Rectal smooth muscle tissue (tissue), 1 donor: ENCODE data around the gene APOBEC3G.
"Not testable (repeated sequence)": the region's sequence is repeated elsewhere in the genome, so short reads cannot be mapped to it uniquely, and the experiment has no call there.

Experiments
- H3K27ac ChIP-seq: one replicate; pipeline ENCODE4 v1.7.0; 2013; ENCODE audit warnings: low read depth, low read length, inconsistent platforms
- H3K27me3 ChIP-seq: one replicate; pipeline ENCODE4 v1.7.0; 2013; ENCODE audit warnings: low read length; ENCODE audit not compliant: control insufficient read depth, insufficient read depth
- H3K36me3 ChIP-seq: one replicate; pipeline ENCODE4 v1.7.0; 2013; ENCODE audit warnings: low read length; ENCODE audit not compliant: control insufficient read depth, insufficient read depth
- H3K4me1 ChIP-seq: one replicate; pipeline ENCODE4 v1.7.0; 2013; ENCODE audit warnings: low read length; ENCODE audit not compliant: control insufficient read depth, insufficient read depth
- H3K4me3 ChIP-seq: one replicate; pipeline ENCODE4 v1.7.0; 2013; ENCODE audit warnings: low read length
- H3K9ac ChIP-seq: one replicate; pipeline ENCODE4 v1.7.0; 2013; ENCODE audit warnings: low read length

APOBEC3G gene

DNA sequence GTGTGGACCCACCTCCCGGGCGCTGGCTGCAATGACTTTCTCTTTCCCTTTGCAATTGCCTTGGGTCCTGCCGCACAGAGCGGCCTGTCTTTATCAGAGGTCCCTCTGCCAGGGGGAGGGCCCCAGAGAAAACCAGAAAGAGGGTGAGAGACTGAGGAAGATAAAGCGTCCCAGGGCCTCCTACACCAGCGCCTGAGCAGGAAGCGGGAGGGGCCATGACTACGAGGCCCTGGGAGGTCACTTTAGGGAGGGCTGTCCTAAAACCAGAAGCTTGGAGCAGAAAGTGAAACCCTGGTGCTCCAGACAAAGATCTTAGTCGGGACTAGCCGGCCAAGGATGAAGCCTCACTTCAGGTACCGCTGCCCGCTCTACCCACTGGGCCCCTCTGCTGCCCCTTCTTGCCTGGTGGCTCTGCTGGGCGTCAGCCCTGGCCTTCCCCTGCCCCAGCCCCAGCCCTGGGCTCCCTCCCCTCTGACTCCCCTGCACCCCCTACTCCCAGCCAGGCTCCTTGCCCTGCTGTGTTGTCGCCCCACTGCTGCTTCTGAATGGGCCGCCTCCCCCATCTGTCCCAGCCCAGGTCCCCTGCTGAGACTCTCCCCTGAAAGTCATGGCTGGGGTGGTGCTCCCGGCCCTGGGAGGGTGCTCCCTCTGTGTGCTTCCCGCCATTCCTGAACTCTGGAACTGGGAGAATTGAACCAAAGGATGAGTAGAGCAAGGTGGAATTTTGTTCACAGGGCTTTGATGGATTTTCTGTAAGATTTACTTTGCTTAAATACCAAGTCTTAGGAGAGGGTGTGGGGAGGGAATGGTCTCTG is at the start of gene APOBEC3G:
TSS of gene APOBEC3G (plus strand) at position 250 of the 815 bp plus-strand sequence. CDS start at position 337, 87 bp downstream.
- H3K27me3 ChIP-seq, H3K36me3 ChIP-seq, H3K9ac ChIP-seq, H3K4me1 ChIP-seq: not testable (repeated sequence)
- peak within 1 kb of the TSS; percentile 54 for H3K4me3 ChIP-seq
- H3K27ac ChIP-seq, result peak within 1 kb of the TSS; percentile 38

DNA sequence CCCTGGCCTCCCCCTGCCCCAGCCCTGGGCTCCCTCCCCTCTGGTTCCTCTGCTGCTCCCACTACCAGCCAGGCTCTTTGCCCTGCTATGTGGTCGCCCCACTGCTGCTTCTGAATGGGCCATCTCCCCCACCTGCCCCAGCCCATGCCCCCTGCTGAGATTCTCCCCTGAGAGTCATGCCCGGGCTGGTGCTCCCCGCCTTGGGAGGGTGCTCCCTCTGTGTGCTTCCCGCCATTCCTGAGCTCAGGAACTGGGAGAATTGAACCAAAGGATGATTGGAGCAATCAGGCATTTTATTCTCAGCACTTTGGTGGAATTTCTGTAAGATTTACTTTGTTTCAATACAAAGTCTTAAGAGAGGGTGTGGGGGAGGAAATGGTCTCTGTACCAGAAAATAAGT is 49.4 kb upstream of the APOBEC3G start:
- Histone ChIP-seq H3K36me3 (peaks cover 4% of the 10 kb centered on the region), H3K27me3 (no peaks in the 10 kb centered on the region), H3K27ac (no peak overlapping the region), H3K4me1 (no peaks in the 10 kb centered on the region), H3K4me3 (no peak overlapping the region), H3K9ac (no peak overlapping the region)

DNA sequence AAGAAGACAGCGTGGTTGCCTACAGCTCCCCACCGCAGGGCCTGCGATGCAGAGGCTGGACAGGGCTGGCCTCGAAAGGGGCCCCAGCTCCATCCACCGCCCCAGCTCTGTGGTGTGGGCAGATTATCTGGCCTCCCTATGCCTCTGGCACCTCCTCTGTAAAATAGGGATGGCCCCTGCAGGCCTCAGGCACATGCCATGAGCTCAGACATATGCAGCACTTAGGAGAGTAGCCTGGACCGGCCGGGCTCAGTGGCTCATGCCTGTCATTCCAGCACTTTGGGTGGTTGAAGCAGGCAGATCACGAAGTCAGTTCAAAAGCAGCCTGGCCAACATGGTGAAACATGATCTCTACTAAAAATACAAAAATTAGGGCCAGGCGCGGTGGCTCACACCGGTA is 48.8 kb upstream of the APOBEC3G start:
- Histone ChIP-seq H3K27me3 (no peaks in the 10 kb centered on the region), H3K9ac (no peak overlapping the region), H3K27ac (no peak overlapping the region), H3K4me3 (no peak overlapping the region), H3K36me3 (peaks cover 4% of the 10 kb centered on the region), H3K4me1 (no peaks in the 10 kb centered on the region)

DNA sequence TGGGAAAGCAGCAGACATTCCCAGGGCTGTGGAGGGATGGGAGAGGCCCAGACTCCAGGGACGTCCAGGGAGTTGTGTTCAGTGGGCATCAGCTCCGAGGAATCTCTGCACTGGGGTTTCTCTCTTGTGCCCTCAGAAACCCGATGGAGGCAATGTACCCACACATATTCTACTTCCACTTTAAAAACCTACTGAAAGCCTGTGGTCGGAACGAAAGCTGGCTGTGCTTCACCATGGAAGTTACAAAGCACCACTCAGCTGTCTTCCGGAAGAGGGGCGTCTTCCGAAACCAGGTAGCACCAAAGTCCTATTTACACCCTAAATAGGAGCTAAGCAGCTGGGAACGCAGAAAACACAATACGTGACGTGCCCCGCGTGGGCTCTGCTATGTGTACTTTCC is 47.8 kb upstream of the APOBEC3G start:
- Histone ChIP-seq H3K27me3 (no peaks in the 10 kb centered on the region), H3K27ac (no peak overlapping the region), H3K36me3 (no peaks in the 10 kb centered on the region), H3K9ac (no peak overlapping the region), H3K4me3 (no peak overlapping the region), H3K4me1 (no peaks in the 10 kb centered on the region)

DNA sequence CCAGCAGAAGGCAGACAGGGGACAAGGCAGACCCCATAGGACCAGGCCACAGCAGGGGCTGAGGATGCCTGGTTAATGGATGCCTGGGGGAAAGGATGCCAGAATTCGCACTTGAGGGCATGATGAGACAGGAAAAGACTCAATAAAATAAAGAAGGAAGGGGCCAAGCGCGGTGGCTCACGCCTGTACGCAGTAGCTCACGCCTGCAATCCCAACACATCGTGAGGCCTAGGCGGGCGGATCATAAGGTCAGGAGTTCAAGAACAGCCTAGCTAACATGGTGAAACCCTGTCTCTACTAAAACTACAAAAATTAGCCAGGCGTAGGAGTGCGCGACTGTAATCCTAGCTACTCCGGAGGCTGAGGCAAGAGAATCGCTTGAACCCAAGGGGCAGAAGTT is 46.4 kb upstream of the APOBEC3G start:
- H3K36me3 ChIP-seq, result no peaks in the 10 kb centered on the region
- no peak overlapping the region for H3K27ac ChIP-seq
- H3K9ac ChIP-seq, result no peak overlapping the region
- no peaks in the 10 kb centered on the region for H3K27me3 ChIP-seq
- H3K4me3 ChIP-seq, result no peak overlapping the region
- H3K4me1 ChIP-seq, result no peaks in the 10 kb centered on the region

DNA sequence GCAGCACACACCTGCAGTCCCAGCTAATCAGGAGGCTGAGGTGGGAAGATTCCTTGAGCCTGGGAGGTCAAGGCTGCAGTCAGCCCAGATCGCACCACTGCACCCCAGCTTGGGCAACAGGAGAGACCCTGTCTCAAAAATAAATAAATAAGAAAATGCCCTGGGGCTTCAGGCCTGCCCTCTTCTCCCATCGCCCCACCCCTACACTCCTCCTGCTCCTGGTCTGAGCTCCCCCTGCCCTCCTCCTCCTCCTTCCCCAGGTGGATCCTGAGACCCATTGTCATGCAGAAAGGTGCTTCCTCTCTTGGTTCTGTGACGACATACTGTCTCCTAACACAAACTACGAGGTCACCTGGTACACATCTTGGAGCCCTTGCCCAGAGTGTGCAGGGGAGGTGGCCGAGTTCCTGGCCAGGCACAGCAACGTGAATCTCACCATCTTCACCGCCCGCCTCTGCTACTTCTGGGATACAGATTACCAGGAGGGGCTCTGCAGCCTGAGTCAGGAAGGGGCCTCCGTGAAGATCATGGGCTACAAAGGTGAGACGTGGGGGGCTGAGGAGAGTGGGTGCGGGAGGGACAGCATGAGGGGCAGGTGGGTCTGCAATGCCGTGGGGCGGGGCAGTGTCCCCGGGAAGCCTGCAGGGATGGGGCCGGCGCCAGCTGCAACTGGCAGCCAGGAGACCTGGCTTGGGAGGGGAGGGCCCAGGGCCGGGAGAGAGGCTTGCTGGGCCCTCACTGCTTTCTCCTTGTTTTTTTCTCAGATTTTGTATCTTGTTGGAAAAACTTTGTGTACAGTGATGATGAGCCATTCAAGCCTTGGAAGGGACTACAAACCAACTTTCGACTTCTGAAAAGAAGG is 45.4 kb upstream of the APOBEC3G start:
- not testable (repeated sequence) for H3K9ac ChIP-seq, H3K4me1 ChIP-seq, H3K27ac ChIP-seq, H3K4me3 ChIP-seq, H3K27me3 ChIP-seq, H3K36me3 ChIP-seq

DNA sequence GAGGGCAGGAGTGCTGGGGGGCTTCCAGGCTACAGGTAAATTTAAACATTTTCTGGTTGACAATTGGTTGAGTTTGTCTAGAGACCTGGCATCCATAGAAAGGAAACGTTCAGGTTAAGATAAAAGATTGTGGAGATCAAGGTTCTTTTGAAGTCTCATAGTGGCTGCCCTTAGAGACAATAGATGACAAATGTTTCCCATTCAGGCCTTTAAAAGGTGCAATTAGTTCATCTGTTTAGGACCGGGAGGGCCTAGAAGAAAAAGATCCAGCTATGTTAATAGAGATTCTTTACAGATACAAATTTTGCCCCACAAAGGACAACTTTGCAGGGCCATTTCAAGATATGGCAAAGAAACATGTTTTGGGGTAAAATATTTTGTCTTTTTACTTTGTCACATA is 40.0 kb upstream of the APOBEC3G start:
- not testable (repeated sequence) for H3K4me3 ChIP-seq, H3K36me3 ChIP-seq, H3K27me3 ChIP-seq

DNA sequence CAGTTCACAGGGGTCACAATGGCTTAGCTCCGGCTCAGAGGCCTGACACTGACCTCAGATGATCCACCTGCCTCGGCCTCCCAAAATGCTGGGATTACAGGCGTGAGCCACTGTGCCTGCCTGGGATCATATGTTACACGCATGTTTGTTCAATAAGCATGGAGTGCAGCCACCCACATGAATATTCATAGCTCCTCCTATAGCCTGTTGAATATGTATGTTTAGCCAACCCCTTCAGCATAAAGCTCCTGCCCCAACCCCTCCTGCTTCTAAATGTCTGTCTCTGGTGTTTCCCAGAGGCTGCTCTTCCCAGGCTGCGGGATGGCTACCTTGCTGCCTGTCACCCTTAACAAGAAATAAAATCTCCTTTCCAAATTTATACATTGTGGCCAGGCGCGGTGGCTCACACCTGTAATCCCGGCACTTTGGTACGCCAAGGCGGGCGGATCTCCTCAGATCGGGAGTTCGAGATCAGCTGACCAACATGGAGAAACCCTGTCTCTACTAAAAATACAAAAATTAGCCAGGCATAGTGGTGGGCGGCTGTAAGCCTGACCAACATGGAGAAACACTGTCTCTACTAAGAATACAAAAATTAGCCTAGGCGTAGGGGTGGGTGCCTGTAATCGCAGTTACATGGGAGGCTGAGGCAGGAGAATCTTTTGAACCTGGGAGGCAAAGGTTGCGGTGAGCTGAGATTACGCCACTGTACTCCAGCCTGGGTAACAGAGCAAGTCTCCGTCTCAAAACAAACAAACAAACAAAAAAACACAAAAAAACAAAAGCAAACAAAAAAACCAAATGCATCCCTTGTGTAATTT is 37.6 kb upstream of the APOBEC3G start:
- Histone ChIP-seq H3K9ac (no peak overlapping the region), H3K27me3 (no peaks in the 10 kb centered on the region), H3K27ac (no peak overlapping the region), H3K4me3 (no peak overlapping the region), H3K36me3 (no peaks in the 10 kb centered on the region), H3K4me1 (no peaks in the 10 kb centered on the region)

More for the DNA sequence above, 40.0 kb upstream of the APOBEC3G start:
- H3K4me1 ChIP-seq, H3K27ac ChIP-seq, H3K9ac ChIP-seq: not testable (repeated sequence)

DNA sequence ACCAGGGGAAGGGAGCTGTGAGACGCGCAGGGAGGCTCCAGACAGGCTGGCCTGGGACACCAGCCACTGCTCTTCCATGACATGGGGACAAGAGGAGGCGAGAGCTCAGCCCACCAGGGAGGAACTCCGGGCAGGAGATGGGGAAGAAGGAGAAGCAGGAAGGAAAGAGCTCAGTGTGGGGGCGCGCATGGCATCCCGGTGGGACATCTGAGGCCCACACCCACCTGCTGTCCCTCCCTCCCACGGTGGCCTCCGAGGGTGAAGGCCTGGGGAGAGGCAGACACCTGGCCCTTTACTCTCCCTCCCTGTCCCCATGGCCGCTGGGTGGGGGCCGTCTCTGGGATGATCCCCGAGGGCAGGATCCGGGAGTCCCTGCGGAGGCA is 36.9 kb upstream of the APOBEC3G start:
- not testable (repeated sequence) for H3K27me3 ChIP-seq, H3K4me1 ChIP-seq, H3K36me3 ChIP-seq, H3K9ac ChIP-seq
- peak overlapping the region; percentile 41 for H3K4me3 ChIP-seq
- peak overlapping the region; percentile 83 for H3K27ac ChIP-seq

DNA sequence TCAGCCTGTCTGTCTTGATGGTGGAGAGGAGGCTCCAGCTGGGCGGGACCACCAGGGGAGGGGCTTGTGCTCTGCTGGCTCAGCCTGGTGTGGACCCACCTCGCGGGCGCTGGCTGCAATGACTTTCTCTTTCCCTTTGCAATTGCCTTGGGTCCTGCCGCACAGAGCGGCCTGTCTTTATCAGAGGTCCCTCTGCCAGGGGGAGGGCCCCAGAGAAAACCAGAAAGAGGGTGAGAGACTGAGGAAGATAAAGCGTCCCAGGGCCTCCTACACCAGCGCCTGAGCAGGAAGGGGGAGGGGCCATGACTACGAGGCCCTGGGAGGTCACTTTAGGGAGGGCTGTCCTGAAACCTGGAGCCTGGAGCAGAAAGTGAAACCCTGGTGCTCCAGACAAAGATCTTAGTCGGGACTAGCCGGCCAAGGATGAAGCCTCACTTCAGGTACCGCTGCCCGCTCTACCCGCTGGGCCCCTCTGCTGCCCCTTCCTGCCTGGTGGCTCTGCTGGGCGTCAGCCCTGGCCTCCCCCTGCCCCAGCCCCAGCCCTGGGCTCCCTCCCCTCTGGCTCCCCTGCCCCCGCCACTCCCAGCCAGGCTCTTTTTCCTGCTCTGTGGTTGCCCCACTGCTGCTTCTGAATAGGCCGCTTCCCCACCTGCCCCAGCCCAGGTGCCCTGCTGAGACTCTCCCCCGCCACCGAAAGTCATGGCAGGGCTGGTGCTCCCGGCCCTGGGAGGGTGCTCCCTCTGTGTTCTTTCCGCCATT is 36.4 kb upstream of the APOBEC3G start, which contains the start of gene APOBEC3F:
TSS of gene APOBEC3F (plus strand) at position 327 of the 759 bp plus-strand sequence. CDS start at position 424, 97 bp downstream.
- H3K4me1 ChIP-seq, H3K36me3 ChIP-seq, H3K27me3 ChIP-seq: not testable (repeated sequence)
- Histone ChIP-seq H3K4me3 (peak within 1 kb of the TSS; percentile 84), H3K9ac (peak within 1 kb of the TSS; percentile 77), H3K27ac (peak within 1 kb of the TSS; percentile 83)

DNA sequence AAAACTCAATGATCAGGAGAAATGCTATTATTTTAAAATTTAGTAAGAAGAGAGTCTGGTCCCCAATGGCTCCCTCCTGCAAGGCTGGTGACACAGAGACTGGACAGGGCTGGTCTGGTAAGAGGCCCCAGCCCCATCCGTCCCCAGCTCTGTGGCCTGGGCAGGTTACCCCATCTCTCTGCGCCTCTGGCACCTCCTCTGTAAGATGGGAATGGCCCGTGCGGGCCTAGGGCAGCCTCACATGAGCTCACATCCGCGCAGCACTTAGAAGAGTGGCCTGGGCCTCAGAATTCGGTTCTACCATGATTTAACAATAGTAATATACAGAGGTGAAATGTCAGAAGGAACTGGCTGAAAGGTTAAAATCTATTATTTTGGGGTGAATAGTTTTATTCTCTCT is 35.2 kb upstream of the APOBEC3G start:
- Histone ChIP-seq H3K36me3 (peaks cover 2% of the 10 kb centered on the region), H3K27ac (no peak overlapping the region), H3K4me1 (no peaks in the 10 kb centered on the region), H3K4me3 (no peak overlapping the region), H3K27me3 (no peaks in the 10 kb centered on the region), H3K9ac (no peak overlapping the region)
